ENCODE measurements around the gene FHL5. TPM values are rescaled to one million over a fixed set of nuclear protein-coding genes. Genes with fewer than 3 reads are reported as not detected.
"Not testable (repeated sequence)": the region's sequence is repeated elsewhere in the genome, so short reads cannot be mapped to it uniquely, and the experiment has no call there.

The FHL5 gene
- total RNA-seq, 1 experiment from 2014 or later: not detected

DNA sequence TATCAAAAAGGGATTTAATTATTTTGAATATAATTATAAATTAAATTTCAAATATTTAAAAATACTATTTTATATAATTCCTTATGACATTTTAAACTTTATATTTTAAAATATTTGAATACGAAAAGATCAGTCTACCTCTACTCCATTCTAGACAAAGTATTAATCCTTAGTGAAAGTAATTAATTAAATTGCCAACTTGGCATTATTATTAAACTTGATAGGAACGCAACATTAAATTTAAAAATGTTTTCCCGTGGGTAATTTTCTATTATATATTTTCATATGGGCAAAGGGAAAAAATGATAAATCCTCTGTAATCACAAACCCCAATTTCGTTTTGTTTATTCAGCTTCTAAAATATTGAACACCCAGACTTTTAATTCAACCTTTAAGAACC is 8.4 kb upstream of the FHL5 start:
- H2BK20ac ChIP-seq (ENCODE audit: low read depth, low read length, poor library complexity, severe bottlenecking): no peak overlapping the region
- H3K4ac ChIP-seq (ENCODE audit: low read depth, low read length): no peak overlapping the region
- H3K23ac ChIP-seq (ENCODE audit: insufficient read length, low read depth, low read length): no peak overlapping the region
- H2BK120ac ChIP-seq (ENCODE audit: low read depth, low read length, poor library complexity, severe bottlenecking): no peak overlapping the region
- Mint-ChIP-seq H3K27me3 (ENCODE audit: low read depth) (no peaks in the 10 kb centered on the region), H3K9me3 (no peaks in the 10 kb centered on the region), H3K27ac (no peak overlapping the region), H3K4me1 (no peaks in the 10 kb centered on the region), H3K4me3 (no peak overlapping the region), H3K36me3 (ENCODE audit: insufficient read depth in 1 of 3, low read depth in 3 of 3) (peaks cover 4 to 52% (median 36%) of the 10 kb centered on the region in 3 experiments)
- H3K9me3 ChIP-seq (ENCODE audit: control insufficient read depth, low read depth, low read length): no peaks in the 10 kb centered on the region
- no peaks in the 10 kb centered on the region for H3K79me1 ChIP-seq (ENCODE audit: insufficient read depth, low read depth, low read length, poor library complexity, severe bottlenecking)
- H4K91ac ChIP-seq (ENCODE audit: insufficient read length, low read depth, low read length): no peak overlapping the region
- H2BK5ac ChIP-seq (ENCODE audit: insufficient read length, low read length): no peak overlapping the region
- no peaks in the 10 kb centered on the region for H3K23me2 ChIP-seq (ENCODE audit: insufficient read length, low read depth, low read length, poor library complexity, severe bottlenecking)
- H4K5ac ChIP-seq (ENCODE audit: insufficient read length, low read depth, low read length): no peak overlapping the region
- no peak overlapping the region for H2BK12ac ChIP-seq (ENCODE audit: insufficient read length, low read depth, low read length)
- H3K4me1 ChIP-seq (ENCODE audit: insufficient read depth, low read length): no peaks in the 10 kb centered on the region
- no peak overlapping the region for H3K18ac ChIP-seq (ENCODE audit: insufficient read length, low read depth, low read length)
- WGBS (ENCODE audit: extremely low coverage, insufficient read length, low lambda C conversion rate): no CpG with 5 or more reads among the region's 4 CpGs
- H2AK5ac ChIP-seq (ENCODE audit: insufficient read length, low read length): no peak overlapping the region
- H3K9ac ChIP-seq (ENCODE audit: extremely low read depth, insufficient read length, low read length): no peak overlapping the region
- no peak overlapping the region for H3K56ac ChIP-seq (ENCODE audit: insufficient read length, low read depth, low read length)
- no peak for TF ChIP-seq CTCF (conservative IDR thresholded peaks at IDR 0.05)
- no peak overlapping the region for H3K27ac ChIP-seq (ENCODE audit: insufficient read length, low read depth, low read length)
- no peaks in the 10 kb centered on the region for H3K79me2 ChIP-seq (ENCODE audit: insufficient read depth, low read length)
- no peak overlapping the region for H3T11ph ChIP-seq (ENCODE audit: low read length)
- H4K8ac ChIP-seq (replicated peaks; ENCODE audit: insufficient read length, low read depth, low read length): no peak overlapping the region
- H2BK15ac ChIP-seq (ENCODE audit: low read depth, low read length): no peak overlapping the region
- no peak overlapping the region for H3K4me2 ChIP-seq (ENCODE audit: insufficient read depth, insufficient read length, low read length)
- no peak for DNase-seq
- H3K14ac ChIP-seq (ENCODE audit: insufficient read depth, low read length): no peak overlapping the region
- H4K20me1 ChIP-seq (ENCODE audit: control insufficient read depth, insufficient read depth, insufficient read length): no peaks in the 10 kb centered on the region
- no peaks in the 10 kb centered on the region for H3K27me3 ChIP-seq (ENCODE audit: insufficient read depth, low read length)
- H2AFZ ChIP-seq (ENCODE audit: low read length): no peak overlapping the region

DNA sequence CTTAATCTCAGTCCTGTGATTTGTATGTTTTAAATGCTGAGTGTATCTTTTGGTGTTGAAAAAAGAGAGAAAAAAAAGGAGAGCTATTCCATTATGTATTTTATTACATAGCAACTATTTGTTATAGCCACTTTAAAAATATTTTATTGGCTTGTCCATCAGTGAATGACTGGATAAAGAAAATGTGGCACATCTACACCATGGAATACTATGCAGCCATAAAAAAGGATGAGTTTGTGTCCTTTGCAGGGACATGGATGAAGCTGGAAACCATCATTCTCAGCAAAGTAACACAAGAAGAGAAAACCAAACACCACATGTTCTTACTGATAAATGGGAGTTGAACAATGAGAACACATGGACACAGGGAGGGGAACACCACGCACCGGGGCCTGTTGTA is 3.2 kb upstream of the FHL5 start:
- not testable (repeated sequence) for DNase-seq; H2BK5ac ChIP-seq (ENCODE audit: insufficient read length, low read length); H2AFZ ChIP-seq (ENCODE audit: low read length); H4K8ac ChIP-seq (replicated peaks; ENCODE audit: insufficient read length, low read depth, low read length); H3K27me3 ChIP-seq (ENCODE audit: insufficient read depth, low read length); H3K9me3 ChIP-seq (ENCODE audit: control insufficient read depth, low read depth, low read length); H3K4me2 ChIP-seq (ENCODE audit: insufficient read depth, insufficient read length, low read length); H3K4me3 Mint-ChIP-seq; H3K4me1 ChIP-seq (ENCODE audit: insufficient read depth, low read length); H3K27ac ChIP-seq (ENCODE audit: insufficient read length, low read depth, low read length); H3K4ac ChIP-seq (ENCODE audit: low read depth, low read length); H3K79me1 ChIP-seq (ENCODE audit: insufficient read depth, low read depth, low read length, poor library complexity, severe bottlenecking); H3K23me2 ChIP-seq (ENCODE audit: insufficient read length, low read depth, low read length, poor library complexity, severe bottlenecking); H3K4me1 Mint-ChIP-seq; H3T11ph ChIP-seq (ENCODE audit: low read length); H2BK120ac ChIP-seq (ENCODE audit: low read depth, low read length, poor library complexity, severe bottlenecking); H3K9me3 Mint-ChIP-seq; H3K14ac ChIP-seq (ENCODE audit: insufficient read depth, low read length); H3K27me3 Mint-ChIP-seq (ENCODE audit: low read depth); H2AK5ac ChIP-seq (ENCODE audit: insufficient read length, low read length); H4K20me1 ChIP-seq (ENCODE audit: control insufficient read depth, insufficient read depth, insufficient read length); H3K9ac ChIP-seq (ENCODE audit: extremely low read depth, insufficient read length, low read length); H3K27ac Mint-ChIP-seq; H4K91ac ChIP-seq (ENCODE audit: insufficient read length, low read depth, low read length); H2BK12ac ChIP-seq (ENCODE audit: insufficient read length, low read depth, low read length); H2BK20ac ChIP-seq (ENCODE audit: low read depth, low read length, poor library complexity, severe bottlenecking); H4K5ac ChIP-seq (ENCODE audit: insufficient read length, low read depth, low read length); H3K79me2 ChIP-seq (ENCODE audit: insufficient read depth, low read length); H2BK15ac ChIP-seq (ENCODE audit: low read depth, low read length); H3K23ac ChIP-seq (ENCODE audit: insufficient read length, low read depth, low read length); H3K18ac ChIP-seq (ENCODE audit: insufficient read length, low read depth, low read length); H3K56ac ChIP-seq (ENCODE audit: insufficient read length, low read depth, low read length)
- no CpG with 5 or more reads among the region's 2 CpGs for WGBS (ENCODE audit: extremely low coverage, insufficient read length, low lambda C conversion rate)
- H3K36me3 Mint-ChIP-seq (ENCODE audit: insufficient read depth in 1 of 3, low read depth in 3 of 3): peaks cover 4 to 17% (median 8%) of the 10 kb centered on the region in 3 experiments; a peak in 6 of 7 replicates

All from H9 (cell line).